NCI-H2107 treated with DMSO at 0.1 percent for 48 hours (cell line): ENCODE results near the gene ATP6V0A1.

Source experiments
- DNase-seq: peaks from one replicate; lab custom pipeline; 2025; ENCODE audit not compliant: unreplicated experiment; lab: John Stamatoyannopoulos, UW

Gene ATP6V0A1

GRCh38 chr17:42518046-42518754 is 59.5 kb downstream of the ATP6V0A1 start:
- no peak for DNase-seq

GRCh38 chr17:42518755-42519545 is 60.3 kb downstream of the ATP6V0A1 start:
- DNase-seq, result no peak

- no peak for DNase-seq
Measured at GRCh38 chr17:42519546-42520491, 61.1 kb downstream of the ATP6V0A1 start.

GRCh38 chr17:42520540-42520951 is 61.9 kb downstream of the ATP6V0A1 start:
- no peak for DNase-seq

- no peak for DNase-seq
Measured at GRCh38 chr17:42521036-42521435, 62.4 kb downstream of the ATP6V0A1 start.

- DNase-seq, result no peak
Measured at GRCh38 chr17:42521666-42522262, 63.1 kb downstream of the ATP6V0A1 start.

- no peak for DNase-seq
Measured at GRCh38 chr17:42522263-42522790, 63.6 kb downstream of the ATP6V0A1 start.

GRCh38 chr17:42522798-42523278 is 64.2 kb downstream of the ATP6V0A1 start:
- no peak for DNase-seq

- DNase-seq, result no peak
Measured at GRCh38 chr17:42525221-42525620, 66.5 kb downstream of the ATP6V0A1 start.

- DNase-seq, result no peak
Measured at GRCh38 chr17:42526031-42526444, 67.4 kb downstream of the ATP6V0A1 start.

- DNase-seq, result no peak
Measured at GRCh38 chr17:42527932-42528331, 69.3 kb downstream of the ATP6V0A1 start.

- no peak for DNase-seq
Measured at GRCh38 chr17:42529061-42529460, 70.4 kb downstream of the ATP6V0A1 start.

GRCh38 chr17:42530952-42531454 is 72.3 kb downstream of the ATP6V0A1 start:
- no peak for DNase-seq

- peak; percentile 26 for DNase-seq
Measured at GRCh38 chr17:42531455-42532354, 73.0 kb downstream of the ATP6V0A1 start.

GRCh38 chr17:42535155-42536047 is 76.7 kb downstream of the ATP6V0A1 start:
- DNase-seq, result no peak

GRCh38 chr17:42536048-42536371 is 77.3 kb downstream of the ATP6V0A1 start, which contains the start of gene NAGLU:
Gene NAGLU, plus strand, starts transcription at chr17:42536241. Its CDS starts 32 bp downstream, at chr17:42536273.
- DNase-seq, result peak; percentile 75

GRCh38 chr17:42536372-42537155 is 77.9 kb downstream of the ATP6V0A1 start:
- peak; percentile 6 for DNase-seq
